Fibroblast of peridontal ligament (primary cell): ENCODE results near the gene MUC5AC.
"Not testable (repeated sequence)": the region's sequence is repeated elsewhere in the genome, so short reads cannot be mapped to it uniquely, and the experiment has no call there.

Experiments
- DNase-seq: peaks from one replicate; pipeline ENCODE4 v3.0.0-alpha.2; 2010; ENCODE audit errors: extremely low read depth

The MUC5AC gene

DNA sequence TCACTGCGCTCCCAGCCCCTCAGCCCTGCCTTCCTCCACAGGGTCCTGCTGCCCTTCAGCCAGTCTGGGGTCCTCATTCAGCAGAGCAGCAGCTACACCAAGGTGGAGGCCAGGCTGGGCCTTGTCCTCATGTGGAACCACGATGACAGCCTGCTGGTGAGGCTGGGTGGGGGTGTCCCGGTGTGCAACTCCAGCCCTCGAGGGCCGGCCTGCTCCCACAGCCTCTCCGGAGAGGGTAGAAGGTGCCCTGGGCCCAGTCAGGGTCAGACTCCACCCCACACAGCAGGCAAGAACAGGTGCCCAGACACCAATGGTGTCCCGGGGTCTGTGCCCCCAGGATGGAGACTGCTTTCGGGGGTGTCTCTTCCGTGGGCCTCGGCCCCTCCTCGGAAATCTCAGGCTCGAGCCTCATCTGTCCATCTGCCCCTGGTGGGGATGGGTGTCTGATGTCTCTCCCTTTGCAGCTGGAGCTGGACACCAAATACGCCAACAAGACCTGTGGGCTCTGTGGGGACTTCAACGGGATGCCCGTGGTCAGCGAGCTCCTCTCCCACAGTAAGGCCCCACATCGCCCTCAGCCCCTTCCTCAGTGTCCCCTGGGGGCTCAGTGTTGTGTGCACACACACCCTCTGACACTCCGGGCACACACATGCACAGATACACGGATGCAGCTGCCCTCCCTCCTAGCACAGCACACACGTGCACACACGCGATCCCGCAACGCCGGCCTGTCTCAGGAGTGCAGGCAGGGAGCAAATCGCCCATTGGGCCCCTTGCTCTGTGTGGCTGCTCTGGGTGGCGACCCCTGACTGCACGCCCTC, 4.9 kb downstream of the MUC5AC start:
- DNase-seq: no peak

DNA sequence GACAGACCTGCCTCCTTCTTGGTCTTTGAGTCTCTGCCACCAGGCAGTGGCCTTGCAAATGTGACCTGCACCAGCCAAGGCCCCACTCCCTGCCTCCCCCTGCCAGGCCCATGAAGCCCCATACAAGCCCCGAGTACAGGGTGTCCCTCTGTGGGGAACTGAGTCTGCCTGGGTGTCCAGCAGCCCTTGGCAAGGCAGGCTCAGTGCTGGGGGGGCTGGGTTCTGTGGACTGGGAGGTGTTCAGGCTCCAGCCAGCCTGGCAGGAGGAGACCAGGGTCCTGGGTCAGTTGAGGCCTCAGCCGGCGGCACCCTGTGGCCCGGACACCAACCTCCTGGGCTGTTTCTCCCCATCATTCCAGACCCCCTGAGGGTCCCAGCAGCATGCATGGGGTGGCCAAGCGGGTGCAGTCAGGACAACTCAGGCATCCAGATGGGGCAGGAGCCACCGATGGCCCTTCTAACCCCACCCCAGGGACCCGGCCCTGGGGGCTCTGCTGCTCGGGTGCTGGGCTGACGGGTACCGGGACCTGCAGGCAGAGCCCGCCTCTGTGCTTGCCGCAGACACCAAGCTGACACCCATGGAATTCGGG, 5.7 kb downstream of the MUC5AC start:
- DNase-seq: no peak

DNA sequence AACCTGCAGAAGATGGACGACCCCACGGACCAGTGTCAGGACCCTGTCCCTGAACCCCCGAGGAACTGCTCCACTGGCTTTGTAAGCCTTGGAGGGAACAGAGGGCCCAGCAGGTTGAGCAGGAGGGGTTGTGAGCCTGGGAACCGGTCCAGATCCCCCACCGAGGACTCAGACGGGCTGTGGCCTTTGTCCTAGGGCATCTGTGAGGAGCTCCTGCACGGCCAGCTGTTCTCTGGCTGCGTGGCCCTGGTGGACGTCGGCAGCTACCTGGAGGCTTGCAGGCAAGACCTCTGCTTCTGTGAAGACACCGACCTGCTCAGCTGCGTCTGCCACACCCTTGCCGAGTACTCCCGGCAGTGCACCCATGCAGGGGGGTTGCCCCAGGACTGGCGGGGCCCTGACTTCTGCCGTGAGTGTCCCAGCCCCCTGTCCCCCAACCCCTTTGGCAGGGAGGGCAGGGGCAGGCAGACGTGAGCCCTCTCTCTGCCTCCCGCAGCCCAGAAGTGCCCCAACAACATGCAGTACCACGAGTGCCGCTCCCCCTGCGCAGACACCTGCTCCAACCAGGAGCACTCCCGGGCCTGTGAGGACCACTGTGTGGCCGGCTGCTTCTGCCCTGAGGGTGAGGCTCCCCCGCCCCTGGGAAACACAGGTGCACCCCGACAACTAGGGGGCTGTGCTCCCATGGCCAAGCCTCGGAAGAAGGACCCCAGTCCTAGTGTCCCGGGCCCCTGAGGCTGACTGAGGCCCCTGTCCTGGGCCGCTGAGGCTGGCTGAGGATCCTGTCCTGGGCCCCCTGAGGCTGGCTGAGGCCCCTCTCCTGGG, 6.4 kb downstream of the MUC5AC start:
- DNase-seq: no peak

DNA sequence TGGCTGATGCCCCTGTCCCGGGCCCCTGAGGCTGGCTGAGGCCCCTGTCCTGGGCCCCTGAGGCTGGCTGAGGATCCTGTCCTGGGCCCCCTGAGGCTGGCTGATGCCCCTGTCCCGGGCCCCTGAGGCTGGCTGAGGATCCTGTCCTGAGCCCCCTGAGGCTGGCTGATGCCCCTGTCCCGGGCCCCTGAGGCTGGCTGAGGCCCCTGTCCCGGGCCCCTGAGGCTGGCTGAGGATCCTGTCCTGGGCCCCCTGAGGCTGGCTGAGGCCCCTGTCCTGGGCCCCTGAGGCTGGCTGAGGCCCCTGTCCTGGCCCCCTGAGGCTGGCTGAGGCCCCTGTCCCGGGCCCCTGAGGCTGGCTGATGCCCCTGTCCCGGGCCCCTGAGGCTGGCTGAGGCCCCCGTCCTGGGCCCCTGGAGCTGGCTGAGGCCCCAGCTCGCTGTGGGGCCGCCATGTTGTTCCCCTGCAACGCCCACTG, 7.1 kb downstream of the MUC5AC start:
- not testable (repeated sequence) for DNase-seq

DNA sequence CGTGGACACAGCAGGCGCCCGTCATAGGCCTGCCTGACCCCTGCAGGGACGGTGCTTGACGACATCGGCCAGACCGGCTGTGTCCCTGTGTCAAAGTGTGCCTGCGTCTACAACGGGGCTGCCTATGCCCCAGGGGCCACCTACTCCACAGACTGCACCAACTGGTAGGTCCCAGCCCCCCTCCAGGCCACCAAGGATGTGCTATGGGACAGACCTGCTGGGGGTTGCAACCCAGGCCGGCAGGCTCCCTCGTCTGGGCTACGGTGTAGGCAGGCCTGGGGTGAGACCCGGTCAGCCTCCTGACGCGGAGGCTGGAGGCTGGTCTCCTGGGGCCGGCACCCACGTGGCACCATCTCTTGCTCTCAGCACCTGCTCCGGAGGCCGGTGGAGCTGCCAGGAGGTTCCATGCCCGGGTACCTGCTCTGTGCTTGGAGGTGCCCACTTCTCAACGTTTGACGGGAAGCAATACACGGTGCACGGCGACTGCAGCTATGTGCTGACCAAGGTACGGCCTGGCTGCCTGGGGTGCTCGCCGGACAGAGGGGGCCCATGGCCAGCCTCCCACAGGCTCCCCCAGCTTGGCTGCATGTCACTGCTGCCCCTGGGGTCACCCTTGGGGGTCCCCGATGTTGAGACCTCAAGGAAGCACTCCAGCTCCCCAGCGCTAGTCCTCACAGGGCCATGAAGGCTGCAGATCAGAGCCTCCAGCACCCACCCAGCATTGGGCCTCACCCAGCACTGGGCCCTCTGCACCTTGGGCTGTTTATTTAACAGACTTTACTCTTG, 7.7 kb downstream of the MUC5AC start:
- no peak for DNase-seq

DNA sequence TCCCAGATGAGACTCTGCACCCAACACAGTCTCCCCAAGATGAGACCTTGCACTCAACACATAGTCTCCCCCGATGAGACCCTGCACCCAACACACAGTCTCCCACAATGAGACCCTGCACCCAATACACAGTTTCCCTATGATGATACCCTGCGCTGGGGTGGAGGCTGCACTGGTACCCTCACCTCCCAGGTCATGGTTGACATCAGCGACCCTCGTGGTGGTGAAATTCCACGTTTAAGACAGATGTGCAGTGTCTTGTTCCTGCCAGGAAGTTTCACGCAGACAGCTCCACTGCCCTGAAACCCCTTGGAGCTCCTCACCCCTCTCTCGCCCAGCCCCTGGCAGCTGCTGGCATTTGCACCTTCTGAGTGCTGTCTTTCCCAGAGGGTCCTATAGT, 9.5 kb downstream of the MUC5AC start:
- DNase-seq: no peak

- no peak for DNase-seq
Observed at GRCh38 chr11:1167751-1168231, 10.0 kb downstream of the MUC5AC start.

GRCh38 chr11:1168256-1168655, 10.5 kb downstream of the MUC5AC start:
- DNase-seq: no peak

- DNase-seq: no peak
Observed at GRCh38 chr11:1168721-1169161, 11.0 kb downstream of the MUC5AC start.

DNA sequence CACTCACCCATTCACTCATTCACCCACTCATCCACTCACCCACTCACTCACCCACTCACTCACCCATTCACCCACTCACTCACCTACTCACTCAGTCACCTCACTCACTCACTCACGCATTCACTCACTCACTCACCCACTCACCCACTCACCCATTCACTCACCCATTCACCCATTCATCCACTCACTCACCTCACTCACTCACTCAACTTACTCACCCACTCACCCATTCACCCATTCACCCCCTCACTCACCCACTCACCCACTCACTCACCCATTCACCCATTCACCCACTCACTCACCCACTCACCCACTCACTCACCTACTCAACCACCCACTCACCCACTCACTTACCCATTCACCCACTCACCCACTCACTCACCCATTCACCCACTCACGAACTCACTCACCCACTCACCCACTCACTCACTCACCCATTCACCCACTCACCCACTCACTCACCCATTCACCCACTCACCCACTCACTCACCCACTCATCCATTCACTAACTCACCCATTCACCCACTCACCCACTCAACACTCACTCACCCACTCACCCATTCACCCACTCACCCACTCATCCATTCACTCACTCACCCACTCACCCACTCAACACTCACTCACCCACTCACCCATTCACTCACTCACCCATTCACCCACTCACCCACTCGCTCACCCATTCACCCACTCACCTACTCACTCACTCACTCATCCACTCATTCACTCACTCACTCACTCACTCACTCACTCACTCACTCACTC, 13.7 kb downstream of the MUC5AC start:
- no peak for DNase-seq

DNA sequence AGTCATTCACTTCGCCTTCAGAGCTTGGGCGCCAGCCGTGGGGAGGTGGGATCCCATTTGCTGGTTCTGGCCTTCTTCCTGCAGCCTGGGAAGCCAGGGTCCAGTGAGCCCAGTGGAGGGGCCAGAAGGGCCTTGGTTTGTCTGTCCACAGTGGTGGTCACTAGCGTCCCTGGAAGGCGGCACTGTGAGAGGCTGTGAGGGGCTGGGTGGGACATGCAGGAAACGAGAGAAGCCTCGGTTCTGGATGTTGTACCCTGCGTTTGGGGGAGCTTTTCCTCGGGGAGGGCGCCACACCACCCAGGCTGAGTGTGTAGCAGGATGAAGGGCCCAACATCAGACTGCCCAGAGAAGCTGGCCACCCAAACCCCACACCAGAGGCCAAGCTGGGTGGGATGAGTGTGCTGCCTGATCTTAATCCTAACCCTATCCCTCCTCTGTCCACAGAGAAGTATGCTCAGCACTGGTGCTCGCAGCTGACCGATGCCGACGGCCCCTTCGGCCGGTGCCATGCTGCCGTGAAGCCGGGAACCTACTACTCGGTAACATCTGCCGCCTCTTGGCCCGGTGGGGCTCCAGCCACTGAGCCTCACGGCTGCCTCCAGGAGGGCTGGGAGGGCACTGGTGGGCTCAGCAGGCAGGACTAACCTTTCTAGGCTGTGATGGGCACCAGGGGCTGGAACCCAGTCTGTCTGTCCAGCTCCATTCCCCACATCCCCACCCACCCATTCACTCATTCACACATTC, 14.4 kb downstream of the MUC5AC start:
- DNase-seq: no peak

DNA sequence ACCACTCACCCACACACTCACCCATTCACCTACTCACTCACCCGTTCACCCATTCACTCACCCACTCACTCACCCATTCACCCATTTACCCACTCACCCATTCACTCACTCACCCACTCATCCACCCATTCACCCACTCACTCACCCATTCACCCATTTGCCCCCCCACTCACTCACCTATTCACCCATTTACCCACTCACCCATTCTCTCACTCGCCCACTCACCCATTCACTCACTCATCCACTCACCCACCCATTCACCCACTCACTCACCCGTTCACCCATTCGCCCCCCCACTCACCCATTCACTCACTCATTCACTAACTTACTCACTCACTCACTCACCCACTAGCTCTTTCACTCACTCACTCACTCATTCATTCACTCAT, 15.0 kb downstream of the MUC5AC start:
- DNase-seq: no peak

DNA sequence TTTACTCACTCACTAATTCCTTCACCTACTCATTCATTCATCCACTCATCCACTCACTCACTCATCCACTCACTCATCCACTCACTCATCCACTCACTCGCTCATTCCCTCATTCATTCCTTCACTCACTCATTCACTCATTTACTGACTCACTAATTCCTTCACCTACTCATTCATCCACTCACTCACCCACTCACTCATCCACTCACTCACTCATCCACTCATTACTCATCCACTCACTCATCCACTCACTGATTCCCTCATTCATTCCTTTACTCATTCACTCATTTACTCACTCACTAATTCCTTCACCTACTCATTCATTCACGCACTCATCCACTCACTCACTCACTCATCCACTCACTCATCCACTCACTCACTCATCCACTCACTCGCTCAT, 15.6 kb downstream of the MUC5AC start:
- DNase-seq: not testable (repeated sequence)

DNA sequence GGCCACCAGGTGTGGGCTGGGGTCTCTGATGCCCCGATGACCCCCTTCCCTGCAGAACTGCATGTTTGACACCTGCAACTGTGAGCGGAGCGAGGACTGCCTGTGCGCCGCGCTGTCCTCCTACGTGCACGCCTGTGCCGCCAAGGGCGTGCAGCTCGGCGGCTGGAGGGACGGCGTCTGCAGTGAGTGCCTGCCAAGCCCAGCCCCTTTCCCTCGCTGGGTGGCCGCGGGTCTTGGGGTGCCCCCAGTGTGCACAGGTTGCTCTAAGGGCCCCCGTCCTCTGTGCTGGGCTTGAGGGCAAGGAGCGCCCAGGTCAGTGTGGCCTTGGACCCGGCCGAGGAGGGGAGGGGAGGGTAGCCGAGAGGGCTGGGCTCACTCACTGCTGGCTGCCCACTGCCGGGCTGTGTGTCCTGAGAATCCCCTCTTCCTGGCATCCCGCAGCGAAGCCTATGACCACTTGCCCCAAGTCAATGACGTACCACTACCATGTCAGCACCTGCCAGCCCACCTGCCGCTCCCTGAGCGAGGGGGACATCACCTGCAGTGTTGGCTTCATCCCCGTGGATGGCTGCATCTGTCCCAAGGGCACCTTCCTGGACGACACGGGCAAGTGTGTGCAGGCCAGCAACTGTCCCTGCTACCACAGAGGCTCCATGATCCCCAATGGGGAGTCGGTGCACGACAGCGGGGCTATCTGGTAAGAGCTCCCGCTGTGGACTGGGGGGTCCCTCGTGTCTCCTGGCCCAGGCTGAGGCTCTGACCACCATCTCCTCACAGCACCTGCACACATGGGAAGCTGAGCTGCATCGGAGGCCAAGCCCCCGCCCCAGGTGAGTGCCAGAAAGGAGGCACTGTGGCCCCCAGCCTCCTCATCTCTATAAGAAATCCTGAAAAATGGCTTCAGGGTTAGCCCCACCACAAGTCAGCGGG, 17.0 kb downstream of the MUC5AC start:
- DNase-seq: no peak

GRCh38 chr11:1175461-1176223, 17.9 kb downstream of the MUC5AC start:
- DNase-seq: no peak

DNA sequence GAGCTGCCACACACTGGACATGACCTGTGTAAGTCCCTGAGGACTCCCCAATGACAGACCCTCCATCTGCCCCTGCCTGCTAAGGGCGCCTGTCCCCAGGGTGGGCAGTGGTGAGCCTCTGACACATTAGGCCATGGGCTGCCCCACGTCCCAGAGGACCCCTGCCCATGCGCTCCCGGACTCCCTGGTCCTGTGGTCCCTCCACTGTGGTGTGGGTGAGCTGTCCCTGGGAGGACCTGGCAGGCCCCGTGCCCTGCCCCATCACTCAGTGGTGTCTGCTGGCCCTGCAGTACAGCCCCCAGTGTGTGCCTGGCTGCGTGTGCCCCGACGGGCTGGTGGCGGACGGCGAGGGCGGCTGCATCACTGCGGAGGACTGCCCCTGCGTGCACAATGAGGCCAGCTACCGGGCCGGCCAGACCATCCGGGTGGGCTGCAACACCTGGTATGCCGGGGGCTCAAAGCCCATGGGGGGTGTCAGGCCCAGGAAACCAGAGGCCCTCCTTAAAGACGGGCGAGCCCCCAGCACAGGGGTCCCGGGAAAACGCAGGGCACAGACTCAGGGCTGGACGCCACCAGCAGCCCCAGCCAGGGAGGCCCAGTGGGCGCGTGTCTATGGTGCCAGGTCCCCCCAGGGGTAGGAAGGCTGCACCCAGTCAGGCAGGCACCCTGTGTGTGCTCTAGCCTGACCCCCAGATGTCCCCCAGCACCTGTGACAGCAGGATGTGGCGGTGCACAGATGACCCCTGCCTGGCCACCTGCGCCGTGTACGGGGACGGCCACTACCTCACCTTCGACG, 18.7 kb downstream of the MUC5AC start:
- DNase-seq: no peak

DNA sequence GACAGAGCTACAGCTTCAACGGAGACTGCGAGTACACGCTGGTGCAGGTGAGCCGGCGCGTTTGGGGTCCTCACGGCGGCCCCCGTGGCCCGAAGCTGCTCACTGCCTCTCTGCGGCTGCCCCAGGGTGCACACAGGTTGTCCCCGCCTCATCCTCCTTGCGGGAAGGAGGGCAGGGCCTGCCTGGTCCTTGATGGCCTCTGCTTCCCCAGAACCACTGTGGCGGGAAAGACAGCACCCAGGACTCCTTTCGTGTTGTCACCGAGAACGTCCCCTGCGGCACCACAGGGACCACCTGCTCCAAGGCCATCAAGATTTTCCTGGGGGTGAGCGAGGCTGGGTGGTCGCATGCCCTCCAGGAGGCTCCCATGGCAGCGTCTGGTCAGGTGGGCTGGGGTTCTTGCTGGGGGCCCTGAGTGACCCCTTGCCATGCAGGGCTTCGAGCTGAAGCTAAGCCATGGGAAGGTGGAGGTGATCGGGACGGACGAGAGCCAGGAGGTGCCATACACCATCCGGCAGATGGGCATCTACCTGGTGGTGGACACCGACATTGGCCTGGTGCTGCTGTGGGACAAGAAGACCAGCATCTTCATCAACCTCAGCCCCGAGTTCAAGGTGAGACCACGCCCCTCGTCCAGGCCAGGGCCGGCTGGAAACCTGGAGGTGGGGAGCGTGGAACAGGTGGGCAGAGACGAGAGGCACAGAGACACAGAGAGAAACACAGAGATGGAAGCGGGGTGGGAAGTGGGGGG, 19.4 kb downstream of the MUC5AC start:
- no peak for DNase-seq
